Lower leg skin (tissue), 4 donors: ENCODE results near the gene NINL. TPM values are rescaled to one million over a fixed set of nuclear protein-coding genes. Genes with fewer than 3 reads are reported as not detected.
"Not testable (repeated sequence)": the region's sequence is repeated elsewhere in the genome, so short reads cannot be mapped to it uniquely, and the experiment has no call there.

Source experiments
- DNase-seq, 2 donors: peaks; one replicate each; pipeline ENCODE4 v3.0.0-alpha.2; 2019; ENCODE audit warnings: low spot score in 2 of 2
- H3K4me3 ChIP-seq: fragments of 200-600 bp; sonication (generic); 2 replicates; pipeline ENCODE4 v1.5.1; 2017; ENCODE audit warnings: mild to moderate bottlenecking, low read depth; ENCODE audit not compliant: poor library complexity, severe bottlenecking
- CTCF ChIP-seq, 3 donors: fragments of 450-650 bp; IDR thresholded peaks; one replicate each; pipeline ENCODE4 v1.5.1; 2016; ENCODE audit warnings: antibody characterized with exemption in 3 of 3, mild to moderate bottlenecking in 3 of 3, moderate library complexity in 2 of 3
- POLR2A ChIP-seq, 2 donors: fragments of 450-650 bp; IDR thresholded peaks; one replicate each; pipeline ENCODE4 v1.6.1; 2016 to 2017; ENCODE audit warnings: antibody characterized with exemption in 2 of 2, mild to moderate bottlenecking in 1 of 2, moderate library complexity in 1 of 2
- WGBS, 2 donors: methylation state at CpG; one replicate each; pipeline ENCODE4 v1.1.5; 2018; 5-methylcytosine and 5-hydroxymethylcytosine counted together
- intact Hi-C: fragments of 100-400 bp; cut with DNase I; formaldehyde crosslinking; loops from one replicate; pipeline ENCODE4 v1.15.0; 2023; ENCODE audit warnings: low total_unique reads
- total RNA-seq, 4 donors: library from RNA; depleted of rRNA; stranded (reverse); fragments of >200 nt; gene quantifications; one replicate each; pipeline ENCODE4 v1.1.0, GENCODE V29; 2016

The NINL gene
- total RNA-seq, 4 donors from 2014 or later, result 2.1 to 4.7 (median 3.7) TPM

- no peak for TF ChIP-seq POLR2A (IDR thresholded peaks at IDR 0.05)
- no peak for TF ChIP-seq CTCF (IDR thresholded peaks at IDR 0.05)
- DNase-seq, result no peak
- H3K4me3 ChIP-seq, result no peak overlapping the region
- intact Hi-C loops, result no loop called here
- WGBS, 2 donors, result 83 to 97% methylated on average over 3 of the region's 3 CpGs
Measured at GRCh38 chr20:25619514-25619913, 34.2 kb upstream of the NINL start.

GRCh38 chr20:25608774-25609173, 23.4 kb upstream of the NINL start:
- 79 to 80% methylated on average over 3 of the region's 3 CpGs for WGBS, 2 donors
- intact Hi-C loops, result no loop called here
- no peak overlapping the region for H3K4me3 ChIP-seq
- DNase-seq, result peak in 1 of 2 donors; percentile 32
- TF ChIP-seq CTCF (IDR thresholded peaks at IDR 0.05), result no peak
- TF ChIP-seq POLR2A (IDR thresholded peaks at IDR 0.05), result no peak

GRCh38 chr20:25606094-25606695, 20.9 kb upstream of the NINL start:
- intact Hi-C loops, result no loop called here
- 64 to 79% methylated on average over 1 of the region's 1 CpG for WGBS, 2 donors
- TF ChIP-seq CTCF (IDR thresholded peaks at IDR 0.05) (no peak), POLR2A (IDR thresholded peaks at IDR 0.05) (no peak)

GRCh38 chr20:25605148-25605547, 19.8 kb upstream of the NINL start:
- no peak for TF ChIP-seq CTCF (IDR thresholded peaks at IDR 0.05)
- no peak for DNase-seq
- no peak overlapping the region for H3K4me3 ChIP-seq
- intact Hi-C loops, result no loop called here
- 56 to 65% methylated on average over 7 of the region's 7 CpGs for WGBS, 2 donors

More at GRCh38 chr20:25606094-25606695, 20.9 kb upstream of the NINL start:
- no peak for DNase-seq
- H3K4me3 ChIP-seq, result no peak overlapping the region

GRCh38 chr20:25604611-25605010, 19.3 kb upstream of the NINL start:
- WGBS, 2 donors, result 90 to 91% methylated on average over 9 of the region's 9 CpGs
- H3K4me3 ChIP-seq, result no peak overlapping the region
- DNase-seq, result no peak
- intact Hi-C loops, result no loop called here
- TF ChIP-seq CTCF (IDR thresholded peaks at IDR 0.05) (no peak), POLR2A (IDR thresholded peaks at IDR 0.05) (no peak)

GRCh38 chr20:25602914-25603309, 17.6 kb upstream of the NINL start:
- WGBS, 2 donors, result 87% methylated on average over 5 of the region's 9 CpGs; no CpG with 5 or more reads in 1 of the 2 donors
- DNase-seq, intact Hi-C loops, H3K4me3 ChIP-seq: not testable (repeated sequence)

- H3K4me3 ChIP-seq, DNase-seq, intact Hi-C loops: not testable (repeated sequence)
- WGBS, 2 donors, result 79 to 93% methylated on average over 12 to 17 of the region's 39 CpGs
Measured at GRCh38 chr20:25602191-25602913, 17.0 kb upstream of the NINL start.
